HepG2 (cell line): ENCODE data around the gene NAA25. TPM values are rescaled to one million over a fixed set of nuclear protein-coding genes. Genes with fewer than 3 reads are reported as not detected.

Experiments used
- AHR ChIP-seq: IDR thresholded peaks from 2 replicates; pipeline ENCODE4 v1.6.1; 2018; ENCODE audit warnings: missing genetic modification reagents, missing compliant biosample characterization
- EP300 ChIP-seq, 3 experiments: sonication (generic) in 1 of 3; formaldehyde crosslinking in 1 of 3; IDR thresholded peaks; 2 replicates each; pipeline versions ENCODE4 v1.5.1 to v1.6.1; 2011 to 2020; ENCODE audit warnings: low read depth in 2 of 3, low read length in 2 of 3, borderline replicate concordance in 1 of 3, improper control_type of control experiment in 1 of 3, mild to moderate bottlenecking in 1 of 3, missing genetic modification reagents in 1 of 3, moderate library complexity in 1 of 3
- FOXO1 ChIP-seq: sonication (generic); formaldehyde crosslinking; IDR thresholded peaks from 2 replicates; pipeline ENCODE4 v1.4.0; 2020; ENCODE audit warnings: missing genetic modification reagents
- KLF6 ChIP-seq: IDR thresholded peaks from 2 replicates; pipeline ENCODE4 v1.8.0; 2016; ENCODE audit warnings: missing biosample characterization, missing genetic modification reagents
- ONECUT2 ChIP-seq: sonication (generic); formaldehyde crosslinking; IDR thresholded peaks from 2 replicates; pipeline ENCODE4 v1.4.0; 2020; ENCODE audit warnings: missing genetic modification reagents
- PCBP2 ChIP-seq: fragments of 200-400 bp; formaldehyde crosslinking; optimal IDR thresholded peaks from 2 replicates; pipeline ENCODE3; 2018; ENCODE audit warnings: low read length, low read depth; ENCODE audit not compliant: poor library complexity, severe bottlenecking
- PHF8 ChIP-seq: sonication (generic); formaldehyde crosslinking; IDR thresholded peaks from 2 replicates; pipeline ENCODE4 v1.5.0; 2020; ENCODE audit warnings: missing genetic modification reagents
- PITX1 ChIP-seq: sonication (generic); formaldehyde crosslinking; IDR thresholded peaks from 2 replicates; pipeline ENCODE4 v1.5.1; 2020; ENCODE audit warnings: mild to moderate bottlenecking, missing genetic modification reagents
- ZNF468 ChIP-seq: sonication (generic); formaldehyde crosslinking; IDR thresholded peaks from 2 replicates; pipeline ENCODE4 v1.8.0; 2022; ENCODE audit warnings: mild to moderate bottlenecking, moderate library complexity, missing genetic modification reagents
- ZSCAN20 ChIP-seq: sonication (generic); formaldehyde crosslinking; IDR thresholded peaks from 2 replicates; pipeline ENCODE4 v1.4.0; 2020; ENCODE audit warnings: missing genetic modification reagents, mild to moderate bottlenecking, borderline replicate concordance
- ZSCAN22 ChIP-seq: sonication (generic); formaldehyde crosslinking; IDR thresholded peaks from 2 replicates; pipeline ENCODE4 v1.4.0; 2020; ENCODE audit warnings: mild to moderate bottlenecking, missing genetic modification reagents
- polyA plus RNA-seq, 8 experiments: library from polyadenylated mRNA; depleted of rRNA in 3 of 8; stranded (reverse) in 7 of 8; unstranded in 1 of 8; fragments of >200 nt; fragmentation: Illumina TruSeq in 4 of 8; extraction: Trizol in 4 of 8; gene quantifications; 2 replicates each; pipeline versions ENCODE4 v1.2.1 to v1.2.3, GENCODE V29; 2011 to 2016; ENCODE audit warnings: low read depth in 4 of 8, missing spikeins in 1 of 8, mixed read lengths in 1 of 8; ENCODE audit not compliant: insufficient read depth in 1 of 8
- total RNA-seq, 5 experiments: library from RNA; depleted of rRNA; stranded (reverse); fragments of >200 nt; fragmentation: Illumina TruSeq; extraction: Trizol; gene quantifications; 2 replicates each; pipeline ENCODE4 v1.2.3, GENCODE V29; 2016; ENCODE audit warnings: low read depth in 1 of 5
- TF ChIP-seq, protein P1 (sequence below): sonication (generic); formaldehyde crosslinking; IDR thresholded peaks from 2 replicates; pipeline ENCODE4 v1.5.1; 2020; ENCODE audit warnings: missing genetic modification reagents, mild to moderate bottlenecking, borderline replicate concordance
- TF ChIP-seq, protein P2 (sequence below): fragments of 450-650 bp; IDR thresholded peaks from 2 replicates; pipeline ENCODE4 v1.6.1; 2016
- TF ChIP-seq, protein P3 (sequence below): sonication (generic); formaldehyde crosslinking; IDR thresholded peaks from 2 replicates; pipeline ENCODE4 v1.4.0; 2020; ENCODE audit warnings: missing genetic modification reagents
- TF ChIP-seq, protein P4 (sequence below): IDR thresholded peaks from 2 replicates; pipeline ENCODE4 v1.4.0; 2020; ENCODE audit warnings: mild to moderate bottlenecking, missing genetic modification reagents

NAA25 gene
- total and polyA plus RNA-seq, 2 of the 13 experiments (the other 11 are each of a cell fraction or from before 2014, with no cell fraction given): 11.4 to 32.0 TPM

DNA sequence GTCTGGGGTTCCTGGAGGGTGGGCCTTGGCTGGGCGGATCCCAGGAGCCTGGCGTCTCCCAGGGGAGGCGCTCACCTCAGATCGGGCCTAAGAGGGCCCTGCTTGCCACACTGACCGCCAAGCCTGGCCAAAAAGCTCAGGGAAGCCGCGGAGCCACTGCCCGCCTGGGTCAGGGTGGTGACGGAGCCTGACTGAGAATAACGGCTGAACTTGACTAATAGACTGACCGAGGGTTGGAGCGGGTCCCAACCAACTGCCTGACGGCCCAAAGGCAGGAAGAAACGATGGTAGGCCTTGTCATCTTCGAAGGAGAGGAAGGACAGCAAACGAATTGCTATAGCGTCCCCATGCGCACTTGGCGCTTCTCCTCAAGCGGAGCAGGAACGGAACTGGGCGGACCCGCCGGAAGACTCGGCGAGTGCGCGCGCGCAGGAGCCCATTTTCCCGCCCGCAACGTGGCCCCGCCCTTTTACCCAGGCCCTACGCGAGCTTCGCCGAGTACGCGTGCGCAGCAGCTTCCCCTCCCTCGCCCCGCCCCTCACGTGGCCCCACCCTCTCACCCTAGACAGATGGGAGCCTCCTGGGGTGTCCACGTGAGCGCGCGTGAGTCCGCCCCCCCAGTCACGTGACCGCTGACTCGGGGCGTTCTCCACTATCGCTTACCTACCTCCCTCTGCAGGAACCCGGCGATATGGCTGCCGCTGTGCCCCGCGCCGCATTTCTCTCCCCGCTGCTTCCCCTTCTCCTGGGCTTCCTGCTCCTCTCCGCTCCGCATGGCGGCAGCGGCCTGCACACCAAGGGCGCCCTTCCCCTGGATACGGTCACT is 95.6 kb downstream of the NAA25 start, which contains the start of the genes ERP29 and TMEM116 (continued):
- TF ChIP-seq, protein P1, sequence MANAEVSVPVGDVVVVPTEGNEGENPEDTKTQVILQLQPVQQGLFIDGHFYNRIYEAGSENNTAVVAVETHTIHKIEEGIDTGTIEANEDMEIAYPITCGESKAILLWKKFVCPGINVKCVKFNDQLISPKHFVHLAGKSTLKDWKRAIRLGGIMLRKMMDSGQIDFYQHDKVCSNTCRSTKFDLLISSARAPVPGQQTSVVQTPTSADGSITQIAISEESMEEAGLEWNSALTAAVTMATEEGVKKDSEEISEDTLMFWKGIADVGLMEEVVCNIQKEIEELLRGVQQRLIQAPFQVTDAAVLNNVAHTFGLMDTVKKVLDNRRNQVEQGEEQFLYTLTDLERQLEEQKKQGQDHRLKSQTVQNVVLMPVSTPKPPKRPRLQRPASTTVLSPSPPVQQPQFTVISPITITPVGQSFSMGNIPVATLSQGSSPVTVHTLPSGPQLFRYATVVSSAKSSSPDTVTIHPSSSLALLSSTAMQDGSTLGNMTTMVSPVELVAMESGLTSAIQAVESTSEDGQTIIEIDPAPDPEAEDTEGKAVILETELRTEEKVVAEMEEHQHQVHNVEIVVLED: peak; percentile 80
- TF ChIP-seq PCBP2 (no peak), ONECUT2 (CRISPR knock-in tag) (no peak), ZNF468 (CRISPR knock-in tag) (no peak), PHF8 (peak; percentile 91), AHR (CRISPR knock-in tag) (0 out of 2 replicates have a peak, but pooled peaks have one; percentile 21), ZSCAN20 (CRISPR knock-in tag) (no peak; the same call in 1 of the 2 replicates), FOXO1 (no peak), KLF6 (CRISPR knock-in tag) (peak; percentile 16; the same call in 1 of the 2 replicates), PITX1 (CRISPR knock-in tag) (no peak; the same call in 1 of the 2 replicates), ZSCAN22 (CRISPR knock-in tag) (no peak), EP300 (IDR thresholded peaks at IDR 0.05; ENCODE audit: low read depth in 2 of 2, low read length in 2 of 2) (no peak), EP300 (CRISPR knock-in tag; IDR thresholded peaks at IDR 0.05; ENCODE audit: borderline replicate concordance) (peak; percentile 45; the same call in 1 of the 2 replicates)
- TF ChIP-seq, protein P2, sequence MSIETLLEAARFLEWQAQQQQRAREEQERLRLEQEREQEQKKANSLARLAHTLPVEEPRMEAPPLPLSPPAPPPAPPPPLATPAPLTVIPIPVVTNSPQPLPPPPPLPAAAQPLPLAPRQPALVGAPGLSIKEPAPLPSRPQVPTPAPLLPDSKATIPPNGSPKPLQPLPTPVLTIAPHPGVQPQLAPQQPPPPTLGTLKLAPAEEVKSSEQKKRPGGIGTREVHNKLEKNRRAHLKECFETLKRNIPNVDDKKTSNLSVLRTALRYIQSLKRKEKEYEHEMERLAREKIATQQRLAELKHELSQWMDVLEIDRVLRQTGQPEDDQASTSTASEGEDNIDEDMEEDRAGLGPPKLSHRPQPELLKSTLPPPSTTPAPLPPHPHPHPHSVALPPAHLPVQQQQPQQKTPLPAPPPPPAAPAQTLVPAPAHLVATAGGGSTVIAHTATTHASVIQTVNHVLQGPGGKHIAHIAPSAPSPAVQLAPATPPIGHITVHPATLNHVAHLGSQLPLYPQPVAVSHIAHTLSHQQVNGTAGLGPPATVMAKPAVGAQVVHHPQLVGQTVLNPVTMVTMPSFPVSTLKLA: peak; percentile 97
- TF ChIP-seq, protein P3, sequence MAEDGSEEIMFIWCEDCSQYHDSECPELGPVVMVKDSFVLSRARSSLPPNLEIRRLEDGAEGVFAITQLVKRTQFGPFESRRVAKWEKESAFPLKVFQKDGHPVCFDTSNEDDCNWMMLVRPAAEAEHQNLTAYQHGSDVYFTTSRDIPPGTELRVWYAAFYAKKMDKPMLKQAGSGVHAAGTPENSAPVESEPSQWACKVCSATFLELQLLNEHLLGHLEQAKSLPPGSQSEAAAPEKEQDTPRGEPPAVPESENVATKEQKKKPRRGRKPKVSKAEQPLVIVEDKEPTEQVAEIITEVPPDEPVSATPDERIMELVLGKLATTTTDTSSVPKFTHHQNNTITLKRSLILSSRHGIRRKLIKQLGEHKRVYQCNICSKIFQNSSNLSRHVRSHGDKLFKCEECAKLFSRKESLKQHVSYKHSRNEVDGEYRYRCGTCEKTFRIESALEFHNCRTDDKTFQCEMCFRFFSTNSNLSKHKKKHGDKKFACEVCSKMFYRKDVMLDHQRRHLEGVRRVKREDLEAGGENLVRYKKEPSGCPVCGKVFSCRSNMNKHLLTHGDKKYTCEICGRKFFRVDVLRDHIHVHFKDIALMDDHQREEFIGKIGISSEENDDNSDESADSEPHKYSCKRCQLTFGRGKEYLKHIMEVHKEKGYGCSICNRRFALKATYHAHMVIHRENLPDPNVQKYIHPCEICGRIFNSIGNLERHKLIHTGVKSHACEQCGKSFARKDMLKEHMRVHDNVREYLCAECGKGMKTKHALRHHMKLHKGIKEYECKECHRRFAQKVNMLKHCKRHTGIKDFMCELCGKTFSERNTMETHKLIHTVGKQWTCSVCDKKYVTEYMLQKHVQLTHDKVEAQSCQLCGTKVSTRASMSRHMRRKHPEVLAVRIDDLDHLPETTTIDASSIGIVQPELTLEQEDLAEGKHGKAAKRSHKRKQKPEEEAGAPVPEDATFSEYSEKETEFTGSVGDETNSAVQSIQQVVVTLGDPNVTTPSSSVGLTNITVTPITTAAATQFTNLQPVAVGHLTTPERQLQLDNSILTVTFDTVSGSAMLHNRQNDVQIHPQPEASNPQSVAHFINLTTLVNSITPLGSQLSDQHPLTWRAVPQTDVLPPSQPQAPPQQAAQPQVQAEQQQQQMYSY (CRISPR knock-in tag): peak; percentile 48; the same call in 1 of the 2 replicates
- TF ChIP-seq, protein P4, sequence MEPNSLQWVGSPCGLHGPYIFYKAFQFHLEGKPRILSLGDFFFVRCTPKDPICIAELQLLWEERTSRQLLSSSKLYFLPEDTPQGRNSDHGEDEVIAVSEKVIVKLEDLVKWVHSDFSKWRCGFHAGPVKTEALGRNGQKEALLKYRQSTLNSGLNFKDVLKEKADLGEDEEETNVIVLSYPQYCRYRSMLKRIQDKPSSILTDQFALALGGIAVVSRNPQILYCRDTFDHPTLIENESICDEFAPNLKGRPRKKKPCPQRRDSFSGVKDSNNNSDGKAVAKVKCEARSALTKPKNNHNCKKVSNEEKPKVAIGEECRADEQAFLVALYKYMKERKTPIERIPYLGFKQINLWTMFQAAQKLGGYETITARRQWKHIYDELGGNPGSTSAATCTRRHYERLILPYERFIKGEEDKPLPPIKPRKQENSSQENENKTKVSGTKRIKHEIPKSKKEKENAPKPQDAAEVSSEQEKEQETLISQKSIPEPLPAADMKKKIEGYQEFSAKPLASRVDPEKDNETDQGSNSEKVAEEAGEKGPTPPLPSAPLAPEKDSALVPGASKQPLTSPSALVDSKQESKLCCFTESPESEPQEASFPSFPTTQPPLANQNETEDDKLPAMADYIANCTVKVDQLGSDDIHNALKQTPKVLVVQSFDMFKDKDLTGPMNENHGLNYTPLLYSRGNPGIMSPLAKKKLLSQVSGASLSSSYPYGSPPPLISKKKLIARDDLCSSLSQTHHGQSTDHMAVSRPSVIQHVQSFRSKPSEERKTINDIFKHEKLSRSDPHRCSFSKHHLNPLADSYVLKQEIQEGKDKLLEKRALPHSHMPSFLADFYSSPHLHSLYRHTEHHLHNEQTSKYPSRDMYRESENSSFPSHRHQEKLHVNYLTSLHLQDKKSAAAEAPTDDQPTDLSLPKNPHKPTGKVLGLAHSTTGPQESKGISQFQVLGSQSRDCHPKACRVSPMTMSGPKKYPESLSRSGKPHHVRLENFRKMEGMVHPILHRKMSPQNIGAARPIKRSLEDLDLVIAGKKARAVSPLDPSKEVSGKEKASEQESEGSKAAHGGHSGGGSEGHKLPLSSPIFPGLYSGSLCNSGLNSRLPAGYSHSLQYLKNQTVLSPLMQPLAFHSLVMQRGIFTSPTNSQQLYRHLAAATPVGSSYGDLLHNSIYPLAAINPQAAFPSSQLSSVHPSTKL: peak; percentile 75
